NCI-H345 treated with DMSO at 0.1 percent for 48 hours (cell line): ENCODE measurements around the gene G3BP1.
"Not testable (repeated sequence)": the region's sequence is repeated elsewhere in the genome, so short reads cannot be mapped to it uniquely, and the experiment has no call there.

Experiments used
- DNase-seq: peaks from one replicate; lab custom pipeline; 2025; ENCODE audit not compliant: unreplicated experiment; lab: John Stamatoyannopoulos, UW

G3BP1 gene

GRCh38 chr5:151856861-151857260 lies 85.1 kb downstream of the G3BP1 start:
- DNase-seq, result no peak

DNA sequence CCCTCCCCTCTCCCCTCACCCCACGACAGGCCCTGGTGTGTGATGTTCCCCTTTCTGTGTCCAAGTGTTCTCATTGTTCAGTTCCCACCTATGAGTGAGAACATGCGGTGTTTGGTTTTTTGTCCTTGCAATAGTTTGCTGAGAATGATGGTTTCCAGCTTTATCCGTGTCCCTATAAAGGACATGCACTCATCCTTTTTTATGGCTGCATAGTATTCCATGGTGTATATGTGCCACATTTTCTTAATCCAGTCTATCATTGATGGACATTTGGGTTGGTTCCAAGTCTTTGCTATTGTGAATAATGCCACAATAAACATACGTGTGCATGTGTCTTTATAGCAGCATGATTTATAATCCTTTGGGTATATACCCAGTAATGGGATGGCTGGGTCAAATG lies 89.1 kb downstream of the G3BP1 start:
- not testable (repeated sequence) for DNase-seq
